ENCODE data around the gene OSBPL10.

DNA sequence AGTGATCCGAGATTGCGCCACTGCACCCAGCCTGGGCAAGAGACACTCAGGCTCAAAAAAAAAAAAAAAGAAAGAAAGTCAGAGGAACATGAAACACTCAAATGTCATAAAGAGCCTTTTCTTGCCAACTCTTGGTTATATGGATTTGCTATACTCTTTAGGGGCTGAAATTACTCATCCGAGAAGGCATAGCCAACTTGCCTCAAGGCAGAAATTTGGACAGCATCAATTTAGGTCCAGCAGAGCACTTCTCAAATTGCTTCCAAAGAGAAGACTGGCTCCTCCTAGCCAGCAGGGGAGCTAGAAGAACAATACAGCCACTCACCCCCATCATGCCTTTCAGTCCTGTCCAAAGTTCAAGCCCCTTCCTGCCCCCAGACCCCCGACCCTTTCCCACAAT lies 43.8 kb downstream of the OSBPL10 start:
- TF ChIP-seq, protein P1, sequence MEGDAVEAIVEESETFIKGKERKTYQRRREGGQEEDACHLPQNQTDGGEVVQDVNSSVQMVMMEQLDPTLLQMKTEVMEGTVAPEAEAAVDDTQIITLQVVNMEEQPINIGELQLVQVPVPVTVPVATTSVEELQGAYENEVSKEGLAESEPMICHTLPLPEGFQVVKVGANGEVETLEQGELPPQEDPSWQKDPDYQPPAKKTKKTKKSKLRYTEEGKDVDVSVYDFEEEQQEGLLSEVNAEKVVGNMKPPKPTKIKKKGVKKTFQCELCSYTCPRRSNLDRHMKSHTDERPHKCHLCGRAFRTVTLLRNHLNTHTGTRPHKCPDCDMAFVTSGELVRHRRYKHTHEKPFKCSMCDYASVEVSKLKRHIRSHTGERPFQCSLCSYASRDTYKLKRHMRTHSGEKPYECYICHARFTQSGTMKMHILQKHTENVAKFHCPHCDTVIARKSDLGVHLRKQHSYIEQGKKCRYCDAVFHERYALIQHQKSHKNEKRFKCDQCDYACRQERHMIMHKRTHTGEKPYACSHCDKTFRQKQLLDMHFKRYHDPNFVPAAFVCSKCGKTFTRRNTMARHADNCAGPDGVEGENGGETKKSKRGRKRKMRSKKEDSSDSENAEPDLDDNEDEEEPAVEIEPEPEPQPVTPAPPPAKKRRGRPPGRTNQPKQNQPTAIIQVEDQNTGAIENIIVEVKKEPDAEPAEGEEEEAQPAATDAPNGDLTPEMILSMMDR (IDR thresholded peaks at IDR 0.05) = no peak
- TF ChIP-seq ZFX (IDR thresholded peaks at IDR 0.05; ENCODE audit: borderline replicate concordance) = no peak
